Measurements from ENCODE around the gene COPE. TPM values are rescaled to one million over a fixed set of nuclear protein-coding genes. Genes with fewer than 3 reads are reported as not detected.

COPE gene
- total and polyA plus RNA-seq, 2 of the 8 experiments (the other 6 are each of a cell fraction or from before 2014, with no cell fraction given) = 178 to 356 TPM

DNA sequence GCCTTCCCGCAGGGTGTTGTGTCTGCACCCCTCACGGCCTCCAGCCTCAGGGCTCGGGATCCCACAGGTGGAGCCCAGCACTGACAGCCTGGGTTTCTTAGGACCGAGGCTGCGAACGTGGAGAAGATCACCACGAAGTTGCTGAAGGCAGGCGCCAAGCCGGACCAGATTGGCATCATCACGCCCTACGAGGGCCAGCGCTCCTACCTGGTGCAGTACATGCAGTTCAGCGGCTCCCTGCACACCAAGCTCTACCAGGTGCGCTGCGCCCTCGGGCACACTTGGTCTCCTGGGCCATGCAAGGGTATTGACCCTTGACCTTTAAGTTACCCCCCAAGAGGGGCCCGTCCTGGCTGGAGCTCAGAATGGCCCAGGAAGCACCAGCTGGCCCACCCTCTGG lies 58.5 kb downstream of the COPE start:
- Histone ChIP-seq H4K20me1 (replicated peaks in 1 of 2; ENCODE audit: control insufficient read depth in 1 of 2, insufficient read depth in 2 of 2, low read length in 2 of 2) (peaks cover 11 to 31% of the 10 kb centered on the region in 2 experiments), H4K5ac (ENCODE audit: insufficient read length, low read depth, low read length) (no peak overlapping the region), H3K36me3 (ENCODE audit: control insufficient read depth in 2 of 4, insufficient read depth in 4 of 4, low read length in 3 of 4) (peaks cover 47 to 84% (median 74%) of the 10 kb centered on the region in 4 experiments)
- no peak for TF ChIP-seq RBBP5 (IDR thresholded peaks at IDR 0.05; ENCODE audit: borderline replicate concordance, low read depth, low read length)
- no peak for TF ChIP-seq RNF2 (IDR thresholded peaks at IDR 0.05; ENCODE audit: borderline replicate concordance, low read depth, low read length, missing control alignments, poor library complexity, severe bottlenecking)
- TF ChIP-seq TCF12 (IDR thresholded peaks at IDR 0.05; ENCODE audit: low read depth, low read length) = no peak
- TF ChIP-seq FOSL1 (IDR thresholded peaks at IDR 0.05; ENCODE audit: insufficient read depth, low read depth, low read length) = no peak
- no peak for TF ChIP-seq PHF8 (conservative IDR thresholded peaks at IDR 0.05; ENCODE audit: low read depth, low read length)
- no peak for TF ChIP-seq KDM1A (IDR thresholded peaks at IDR 0.05; ENCODE audit: borderline replicate concordance, low read length)
- TF ChIP-seq JUN (IDR thresholded peaks at IDR 0.05; ENCODE audit: low read depth, low read length) = no peak
- TF ChIP-seq, protein P1, sequence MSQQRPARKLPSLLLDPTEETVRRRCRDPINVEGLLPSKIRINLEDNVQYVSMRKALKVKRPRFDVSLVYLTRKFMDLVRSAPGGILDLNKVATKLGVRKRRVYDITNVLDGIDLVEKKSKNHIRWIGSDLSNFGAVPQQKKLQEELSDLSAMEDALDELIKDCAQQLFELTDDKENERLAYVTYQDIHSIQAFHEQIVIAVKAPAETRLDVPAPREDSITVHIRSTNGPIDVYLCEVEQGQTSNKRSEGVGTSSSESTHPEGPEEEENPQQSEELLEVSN (IDR thresholded peaks at IDR 0.05) = no peak
- no peak for TF ChIP-seq SUZ12 (IDR thresholded peaks at IDR 0.05; ENCODE audit: low read length)
- TF ChIP-seq CEBPB (IDR thresholded peaks at IDR 0.05; ENCODE audit: low read depth, low read length) = no peak
- TF ChIP-seq, protein P2, sequence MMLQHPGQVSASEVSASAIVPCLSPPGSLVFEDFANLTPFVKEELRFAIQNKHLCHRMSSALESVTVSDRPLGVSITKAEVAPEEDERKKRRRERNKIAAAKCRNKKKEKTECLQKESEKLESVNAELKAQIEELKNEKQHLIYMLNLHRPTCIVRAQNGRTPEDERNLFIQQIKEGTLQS (IDR thresholded peaks at IDR 0.05; ENCODE audit: insufficient read depth, low read depth, low read length) = no peak
- TF ChIP-seq ASH2L (IDR thresholded peaks at IDR 0.05; ENCODE audit: low read length) = no peak
- TF ChIP-seq EGR1 (IDR thresholded peaks at IDR 0.05; ENCODE audit: borderline replicate concordance, low read depth, low read length) = no peak

More for the DNA sequence above, 58.5 kb downstream of the COPE start:
- Histone ChIP-seq H3K56ac (replicated peaks; ENCODE audit: insufficient read length, low read depth, low read length) (no peak overlapping the region), H3K23ac (ENCODE audit: insufficient read length) (no peak overlapping the region), H3K4me1 (replicated peaks in 1 of 4; ENCODE audit: control insufficient read depth in 3 of 4, insufficient read depth in 4 of 4, low read length in 3 of 4) (no peaks in the 10 kb centered on the region), H3K23me2 (ENCODE audit: low read depth, low read length) (no peaks in the 10 kb centered on the region), H3K4ac (replicated peaks; ENCODE audit: insufficient read length, low read depth, low read length) (no peak overlapping the region), H3K79me1 (ENCODE audit: low read depth, low read length) (no peaks in the 10 kb centered on the region), H2BK12ac (ENCODE audit: low read depth, low read length) (no peak overlapping the region), H3K79me2 (ENCODE audit: control insufficient read depth in 1 of 2, insufficient read depth in 2 of 2, low read length in 2 of 2) (no peaks in the 10 kb centered on the region), H2BK5ac (ENCODE audit: low read depth, low read length) (no peak overlapping the region), H2AK5ac (ENCODE audit: low read depth, low read length) (no peak overlapping the region), H3K9ac (replicated peaks in 1 of 4; ENCODE audit: extremely low read depth in 1 of 4, low read depth in 3 of 4, low read length in 3 of 4) (no peak overlapping the region), H3K4me3 (ENCODE audit: extremely low read depth in 1 of 4, insufficient read depth in 2 of 4, low read depth in 3 of 4, low read length in 4 of 4) (no peak overlapping the region), H4K8ac (ENCODE audit: extremely low read depth, insufficient read depth, low read length) (no peak overlapping the region), H3K18ac (ENCODE audit: extremely low read depth, low read length) (no peak overlapping the region), H2BK15ac (ENCODE audit: low read length) (no peak overlapping the region), H2BK20ac (ENCODE audit: low read length) (no peak overlapping the region), H3K9me3 (ENCODE audit: insufficient read depth in 2 of 2, low read depth in 1 of 2, low read length in 1 of 2) (no peaks in the 10 kb centered on the region), H2BK120ac (replicated peaks; ENCODE audit: low read depth, low read length) (no peak overlapping the region), H4K91ac (replicated peaks; ENCODE audit: insufficient read length, low read length) (no peak overlapping the region), H3K27ac (ENCODE audit: low read depth, low read length) (no peak overlapping the region), H3K14ac (ENCODE audit: insufficient read length) (no peak overlapping the region), H3K4me2 (ENCODE audit: insufficient read depth in 1 of 2, low read depth in 2 of 2, low read length in 2 of 2) (no peak overlapping the region), H3K27me3 (replicated peaks in 1 of 4; ENCODE audit: control insufficient read depth in 3 of 4, extremely low read depth in 1 of 4, insufficient read depth in 3 of 4, low read length in 3 of 4) (no peaks in the 10 kb centered on the region), H2AFZ (ENCODE audit: low read length) (no peak overlapping the region)
- DNase-seq (ENCODE audit: low read depth in 1 of 2, low spot score in 2 of 2) = no peak
- WGBS, 2 experiments (ENCODE audit: extremely low coverage in 1 of 2, insufficient coverage in 1 of 2, insufficient read length in 1 of 2, insufficient replicate concordance in 2 of 2, low coverage in 1 of 2, low lambda C conversion rate in 2 of 2, missing lambda C conversion rate in 1 of 2) = 93% methylated on average over 16 of the region's 17 CpGs; no CpG with 5 or more reads in 1 of the 2 experiments
- CTCF ChIA-PET (ENCODE audit: partially characterized antibody) = interaction anchor here (0.6 to 15.1 kb wide), 3 partner anchors 18 to 1442 kb away, joined by 3 to 247 read pairs (median 3); no protein-coding TSS in a partner anchor
- FAIRE-seq = no peak
- POLR2A ChIA-PET (ENCODE audit: partially characterized antibody) = no interaction called here
